GM19025 (cell line): Measurements from ENCODE around the gene C11orf52.

Experiments used
- ATAC-seq: cut with Tn5 transposase; IDR thresholded peaks from one replicate; pipeline ENCODE4 v1.9.1; 2021; ENCODE audit warnings: mild to moderate bottlenecking, low read depth, moderate library complexity; ENCODE audit not compliant: unreplicated experiment

Gene C11orf52

GRCh38 chr11:111969344-111969743, 50.6 kb downstream of the C11orf52 start:
- no peak for ATAC-seq

GRCh38 chr11:111974446-111974845, 55.7 kb downstream of the C11orf52 start:
- no peak for ATAC-seq

- no peak for ATAC-seq
Observed at GRCh38 chr11:111975076-111975806, 56.5 kb downstream of the C11orf52 start.

DNA sequence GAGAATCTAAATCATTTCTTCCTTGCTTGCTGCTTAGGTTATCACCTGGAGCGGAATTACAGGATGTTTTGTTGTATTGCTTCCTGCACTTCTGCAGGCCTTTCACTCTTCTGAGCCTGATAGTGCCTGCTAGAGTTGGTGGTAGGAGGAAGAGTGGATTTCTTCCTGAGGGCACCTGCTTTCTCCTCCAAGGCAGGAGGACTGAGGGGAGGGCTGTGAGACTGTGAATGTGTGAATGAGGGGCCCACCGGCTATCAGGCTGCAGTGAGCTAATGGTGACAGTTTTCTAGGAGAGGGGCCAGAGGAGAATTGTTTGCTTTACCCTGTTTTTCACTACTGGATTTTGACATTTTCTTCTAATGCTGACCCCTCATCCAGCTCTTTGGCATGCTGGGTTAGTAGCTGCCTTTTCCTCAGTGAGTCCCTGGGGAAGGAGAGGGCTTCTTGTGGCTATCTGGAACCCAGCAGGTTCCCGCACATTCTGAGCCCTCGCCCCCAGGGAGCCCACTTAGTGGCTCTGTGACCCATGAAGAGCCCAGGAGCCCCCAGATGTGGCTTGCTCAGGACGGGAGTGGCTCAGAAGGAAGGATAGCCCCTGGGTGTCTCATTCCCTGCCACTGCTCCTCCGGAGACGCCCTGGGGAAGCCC, 57.5 kb downstream of the C11orf52 start:
- no peak for ATAC-seq
